A549 treated with dexamethasone at 1 μM for 4 hours (cell line): Measurements from ENCODE around the gene SPIC. TPM values are rescaled to one million over a fixed set of nuclear protein-coding genes. Genes with fewer than 3 reads are reported as not detected.

ENCODE experiments used
- total RNA-seq: library from RNA; stranded (reverse); fragments of 200-300 nt; extraction: Qiagen RNA extraction; gene quantifications from 5 replicates; pipeline ENCODE4 v1.2.3, GENCODE V29; 2022

Gene SPIC
- not detected in 5 replicates for total RNA-seq

GRCh38 chr12:101474711-101475386, at the start of gene SPIC:
TSS of gene SPIC (plus strand) at chr12:101475336. CDS start at chr12:101476905, 1,569 bp downstream.

Other genes with a start within 250 kb of the SPIC start
- gene UTP20, start 195.2 kb upstream of the SPIC start, total RNA-seq: 13.3 to 20.6 TPM (median 18.0 TPM) in 5 replicates
- 60.0 to 69.7 TPM (median 67.4 TPM) in 5 replicates for gene ARL1, start 67.6 kb upstream of the SPIC start, total RNA-seq
- gene MYBPC1, start 119.6 kb downstream of the SPIC start, total RNA-seq: 0.08 to 0.13 TPM in 2 of 5 replicates, not detected in the others
- 46.7 to 69.2 TPM (median 64.8 TPM) in 5 replicates for gene CHPT1, start 222.3 kb downstream of the SPIC start, total RNA-seq